ENCODE data around the gene THOC1.

THOC1 gene

GRCh38 chr18:269480-270095, 1.7 kb upstream of the THOC1 start:
- TF ChIP-seq YY1 (IDR thresholded peaks at IDR 0.05; ENCODE audit: low read depth): no peak
- no peak for TF ChIP-seq TEAD4 (IDR thresholded peaks at IDR 0.05)
- no peak for TF ChIP-seq RAD21 (IDR thresholded peaks at IDR 0.05; ENCODE audit: low read depth)
- TF ChIP-seq ZBTB7A (IDR thresholded peaks at IDR 0.05; ENCODE audit: low read depth): no peak
- no peak for TF ChIP-seq MAX (IDR thresholded peaks at IDR 0.05)
- TF ChIP-seq EGR1 (IDR thresholded peaks at IDR 0.05): no peak
- TF ChIP-seq CEBPB (IDR thresholded peaks at IDR 0.05): no peak
- no peak for TF ChIP-seq FOXM1 (IDR thresholded peaks at IDR 0.05; ENCODE audit: borderline replicate concordance, low read depth)
- no peak for TF ChIP-seq EP300 (IDR thresholded peaks at IDR 0.05; ENCODE audit: borderline replicate concordance)
- no peak for TF ChIP-seq USF1 (IDR thresholded peaks at IDR 0.05)
- no peak for TF ChIP-seq TAF1 (IDR thresholded peaks at IDR 0.05; ENCODE audit: low read depth)
- no peak for TF ChIP-seq NFIC (IDR thresholded peaks at IDR 0.05)
- TF ChIP-seq CREB1 (IDR thresholded peaks at IDR 0.05; ENCODE audit: low read depth): no peak
- TF ChIP-seq TCF12 (IDR thresholded peaks at IDR 0.05; ENCODE audit: low read depth): no peak
- TF ChIP-seq REST (IDR thresholded peaks at IDR 0.05; ENCODE audit: low read depth): no peak

GRCh38 chr18:267380-267687, 513 bp downstream of the THOC1 start:
- no peak for TF ChIP-seq FOXM1 (IDR thresholded peaks at IDR 0.05; ENCODE audit: borderline replicate concordance, low read depth)
- TF ChIP-seq ZBTB7A (IDR thresholded peaks at IDR 0.05; ENCODE audit: low read depth): no peak
- TF ChIP-seq CEBPB (IDR thresholded peaks at IDR 0.05): no peak
- no peak for TF ChIP-seq REST (IDR thresholded peaks at IDR 0.05; ENCODE audit: low read depth)
- no peak for TF ChIP-seq TEAD4 (IDR thresholded peaks at IDR 0.05)
- TF ChIP-seq TAF1 (IDR thresholded peaks at IDR 0.05; ENCODE audit: low read depth): no peak
- no peak for TF ChIP-seq EGR1 (IDR thresholded peaks at IDR 0.05)
- TF ChIP-seq MAX (IDR thresholded peaks at IDR 0.05): no peak
- TF ChIP-seq CREB1 (IDR thresholded peaks at IDR 0.05; ENCODE audit: low read depth): no peak

GRCh38 chr18:261398-262073, 6.3 kb downstream of the THOC1 start:
- no peak for TF ChIP-seq CEBPB (IDR thresholded peaks at IDR 0.05)
- no peak for TF ChIP-seq TCF12 (IDR thresholded peaks at IDR 0.05; ENCODE audit: low read depth)

GRCh38 chr18:260547-260946, 7.3 kb downstream of the THOC1 start:
- TF ChIP-seq TEAD4 (IDR thresholded peaks at IDR 0.05) (no peak), CEBPB (IDR thresholded peaks at IDR 0.05) (no peak), EGR1 (IDR thresholded peaks at IDR 0.05) (no peak), ZBTB7A (IDR thresholded peaks at IDR 0.05; ENCODE audit: low read depth) (no peak)

- TF ChIP-seq EP300 (IDR thresholded peaks at IDR 0.05; ENCODE audit: borderline replicate concordance) (no peak), NFIC (IDR thresholded peaks at IDR 0.05) (no peak), USF1 (IDR thresholded peaks at IDR 0.05) (no peak), EGR1 (IDR thresholded peaks at IDR 0.05) (no peak), REST (IDR thresholded peaks at IDR 0.05; ENCODE audit: low read depth) (no peak), TCF12 (IDR thresholded peaks at IDR 0.05; ENCODE audit: low read depth) (no peak), TAF1 (IDR thresholded peaks at IDR 0.05; ENCODE audit: low read depth) (no peak), CREB1 (IDR thresholded peaks at IDR 0.05; ENCODE audit: low read depth) (no peak), YY1 (IDR thresholded peaks at IDR 0.05; ENCODE audit: low read depth) (no peak), CEBPB (IDR thresholded peaks at IDR 0.05) (no peak), FOXM1 (IDR thresholded peaks at IDR 0.05; ENCODE audit: borderline replicate concordance, low read depth) (no peak), MAX (IDR thresholded peaks at IDR 0.05) (no peak), TEAD4 (IDR thresholded peaks at IDR 0.05) (no peak), RAD21 (IDR thresholded peaks at IDR 0.05; ENCODE audit: low read depth) (no peak), ZBTB7A (IDR thresholded peaks at IDR 0.05; ENCODE audit: low read depth) (no peak)
These were observed 12.7 kb downstream of the THOC1 start for GRCh38 chr18:255171-255570.
